NCI-H82 treated with DMSO at 0.1 percent for 48 hours (cell line): ENCODE data around the gene CERK.

Experiments used
- DNase-seq: peaks from one replicate; lab custom pipeline; 2025; ENCODE audit not compliant: unreplicated experiment; lab: John Stamatoyannopoulos, UW

The CERK gene

GRCh38 chr22:46732513-46732912 lies 5.5 kb downstream of the CERK start:
- no peak for DNase-seq

GRCh38 chr22:46732041-46732379 lies 6.0 kb downstream of the CERK start:
- DNase-seq, result no peak

GRCh38 chr22:46731246-46732040 lies 6.6 kb downstream of the CERK start:
- DNase-seq, result no peak

DNA sequence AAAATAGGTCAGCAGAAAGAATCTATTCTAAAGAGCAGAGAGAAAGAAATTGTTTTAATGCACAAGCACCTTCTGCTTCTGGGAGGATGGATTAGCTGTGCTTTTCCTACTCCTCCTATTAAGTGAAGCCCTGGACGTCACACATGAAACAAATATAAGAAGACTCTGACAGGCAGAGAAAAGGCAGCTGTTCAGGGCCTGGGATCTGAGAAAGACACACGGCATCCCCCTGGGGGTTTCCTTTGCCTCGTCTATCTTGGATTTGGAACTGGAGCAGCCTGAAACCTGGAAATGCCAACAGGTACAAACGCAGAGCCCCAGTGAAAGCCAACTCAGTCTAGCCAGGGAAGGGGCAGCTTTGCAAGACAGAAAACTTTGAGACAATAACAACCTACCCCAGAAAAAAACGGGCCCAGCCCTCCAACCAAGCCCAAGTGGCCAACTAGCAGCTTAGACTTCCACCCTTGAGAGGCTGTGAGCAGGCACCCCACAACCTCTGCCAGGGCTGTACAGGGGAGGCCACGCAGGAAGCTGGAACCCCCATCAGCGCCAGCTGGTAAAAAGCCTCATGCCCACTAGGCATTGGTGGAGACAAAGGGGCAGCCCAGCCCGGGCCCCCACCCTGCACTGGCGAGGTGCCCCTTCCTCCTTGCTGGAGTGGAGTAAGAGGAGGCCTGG lies 7.3 kb downstream of the CERK start:
- no peak for DNase-seq

DNA sequence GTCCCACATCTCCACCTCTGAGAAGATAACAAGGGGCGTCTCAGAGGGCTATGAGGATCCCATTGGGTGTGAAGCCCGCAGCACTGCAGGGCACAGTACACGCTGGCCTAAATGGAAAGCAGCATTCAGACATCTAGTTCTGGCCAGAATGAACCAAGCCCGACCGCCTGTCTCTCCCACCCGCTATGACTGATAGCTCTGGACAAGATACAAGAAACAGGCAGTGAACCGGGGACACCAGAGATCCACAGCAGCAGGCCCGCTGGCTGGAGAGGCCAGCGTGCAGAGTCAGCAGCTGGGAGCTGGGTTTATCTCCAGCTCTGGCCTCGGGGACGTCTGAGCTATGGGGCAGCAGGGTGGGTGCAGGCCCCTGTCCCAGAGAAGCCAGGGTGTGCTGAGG lies 9.6 kb downstream of the CERK start:
- DNase-seq, result no peak

- DNase-seq, result no peak
Measured at GRCh38 chr22:46727813-46728364, 10.2 kb downstream of the CERK start.

DNA sequence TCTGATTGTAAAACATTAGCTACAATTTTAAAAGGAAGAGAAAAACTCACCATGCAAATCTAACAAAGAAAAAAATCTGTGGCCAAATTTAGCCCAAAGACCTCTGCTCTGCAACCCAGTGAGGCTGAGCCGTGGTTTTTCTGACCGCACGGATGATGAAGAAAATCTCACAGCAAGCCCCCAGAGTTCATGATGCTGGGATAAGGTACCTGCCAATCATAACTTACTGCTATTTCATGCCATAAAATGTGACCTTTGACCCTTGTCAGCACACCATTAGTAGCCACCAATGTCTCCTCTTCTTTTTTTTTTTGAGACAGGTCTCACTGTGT lies 11.1 kb downstream of the CERK start:
- DNase-seq, result no peak

DNA sequence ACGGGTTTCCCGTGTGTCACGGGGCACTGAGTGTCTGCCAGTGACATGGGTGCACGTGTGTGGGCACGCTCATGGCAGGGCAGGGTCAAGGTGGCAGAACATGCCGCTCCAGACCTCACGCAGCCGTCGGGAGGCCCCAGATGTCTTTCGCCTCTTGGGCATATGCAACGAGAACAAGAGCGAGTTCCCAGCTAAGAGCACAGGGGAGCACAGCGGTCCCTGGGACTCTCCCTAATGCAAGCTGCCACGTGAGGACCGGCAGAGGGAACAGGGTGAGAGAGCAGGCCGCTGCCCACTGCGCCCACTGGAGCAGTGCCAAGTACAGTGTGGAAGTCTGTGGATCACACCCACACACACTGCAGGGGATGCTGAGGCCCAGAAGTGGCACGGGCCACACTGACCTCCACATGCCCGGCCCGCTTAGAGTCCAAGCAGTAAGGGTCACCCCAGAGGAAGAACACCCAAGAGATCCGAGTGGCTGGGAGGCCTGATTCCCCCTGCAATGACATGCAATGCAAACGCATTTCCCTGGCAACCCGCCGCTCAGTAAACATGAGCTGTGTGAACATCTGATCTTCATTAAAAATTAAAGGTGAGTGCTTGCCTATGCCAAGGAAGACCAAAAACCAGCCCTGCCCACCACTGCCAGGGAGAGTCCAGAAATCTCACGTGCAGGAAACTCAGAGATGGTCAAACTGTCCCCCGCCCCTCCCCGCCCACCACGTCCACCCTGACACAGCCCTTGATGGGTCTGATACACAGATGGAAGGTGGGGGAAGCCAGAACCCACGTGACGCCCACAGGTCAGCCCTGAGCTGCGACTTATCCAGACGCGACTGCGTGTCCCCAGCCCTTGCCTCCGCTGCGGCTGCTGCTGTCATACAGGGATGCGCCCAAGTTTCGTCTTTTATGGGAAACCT lies 11.7 kb downstream of the CERK start:
- DNase-seq, result no peak

DNA sequence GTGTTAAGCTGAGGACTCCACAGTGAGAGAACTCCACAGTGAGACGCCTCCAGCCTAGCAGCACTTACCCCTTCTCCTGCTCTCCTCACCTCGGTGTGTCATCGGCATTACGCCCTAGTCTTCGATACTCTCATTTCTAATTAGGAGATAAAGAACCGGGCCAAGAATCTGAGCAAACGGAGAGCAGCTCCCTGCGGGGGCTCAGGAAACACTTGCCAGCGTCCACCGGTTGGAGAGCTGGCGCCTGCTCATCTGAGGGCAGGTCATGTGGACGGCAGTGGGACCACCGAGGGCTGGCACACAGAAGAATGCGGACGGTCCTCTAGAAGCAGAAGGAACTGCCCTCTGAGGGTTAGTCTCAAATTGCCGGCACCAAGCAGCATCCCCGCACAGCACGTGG lies 13.0 kb downstream of the CERK start:
- DNase-seq, result no peak

GRCh38 chr22:46723882-46724281 lies 14.2 kb downstream of the CERK start:
- DNase-seq, result no peak

DNA sequence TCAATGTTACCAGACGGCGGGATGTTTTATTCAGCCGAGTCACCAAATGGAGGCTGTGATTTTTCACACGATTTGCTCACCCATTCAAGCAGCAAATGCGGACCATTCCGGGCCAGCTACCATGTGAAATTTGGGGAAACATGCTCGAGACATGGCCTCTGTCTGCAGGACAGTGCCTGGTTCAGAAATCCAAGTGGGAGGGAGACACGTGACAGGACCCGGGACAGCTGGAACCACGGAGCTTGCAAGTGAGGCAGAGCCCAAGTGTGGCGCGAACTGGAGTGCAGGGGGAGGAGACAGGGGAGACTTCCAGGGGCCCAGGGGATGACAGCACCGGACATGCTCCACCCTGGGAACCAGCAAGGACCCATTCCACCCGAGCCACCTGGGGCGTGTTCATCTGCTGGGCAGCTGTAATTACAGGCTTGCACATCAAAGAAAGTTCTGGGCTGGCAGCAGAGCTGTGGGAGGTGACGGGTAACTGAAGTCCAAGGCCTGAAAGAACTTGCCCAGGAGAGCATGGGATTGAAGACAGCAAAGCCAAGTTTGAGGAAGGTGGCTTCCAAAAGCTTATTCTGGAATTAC lies 16.5 kb downstream of the CERK start:
- no peak for DNase-seq

GRCh38 chr22:46719921-46720320 lies 18.1 kb downstream of the CERK start:
- no peak for DNase-seq

DNA sequence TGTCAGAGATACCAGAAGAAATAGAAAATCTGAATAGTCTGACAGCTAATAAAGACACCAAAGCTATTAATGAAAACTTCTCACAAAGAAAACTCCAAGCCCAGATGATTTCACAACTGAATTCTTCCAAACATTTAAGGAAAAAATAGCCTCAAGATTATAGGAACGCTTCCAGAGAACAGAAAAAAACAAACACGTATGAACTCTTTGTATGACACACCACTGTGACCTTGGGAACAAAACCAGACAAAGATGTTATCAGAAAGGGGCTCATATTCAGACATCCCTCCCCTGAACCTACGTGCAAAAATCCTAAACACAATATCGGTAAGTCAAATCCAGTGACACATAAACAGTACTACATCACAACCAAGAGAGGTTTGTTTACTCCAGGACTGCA lies 23.5 kb downstream of the CERK start:
- DNase-seq, result no peak

- no peak for DNase-seq
Measured at GRCh38 chr22:46712288-46712687, 25.8 kb downstream of the CERK start.

DNA sequence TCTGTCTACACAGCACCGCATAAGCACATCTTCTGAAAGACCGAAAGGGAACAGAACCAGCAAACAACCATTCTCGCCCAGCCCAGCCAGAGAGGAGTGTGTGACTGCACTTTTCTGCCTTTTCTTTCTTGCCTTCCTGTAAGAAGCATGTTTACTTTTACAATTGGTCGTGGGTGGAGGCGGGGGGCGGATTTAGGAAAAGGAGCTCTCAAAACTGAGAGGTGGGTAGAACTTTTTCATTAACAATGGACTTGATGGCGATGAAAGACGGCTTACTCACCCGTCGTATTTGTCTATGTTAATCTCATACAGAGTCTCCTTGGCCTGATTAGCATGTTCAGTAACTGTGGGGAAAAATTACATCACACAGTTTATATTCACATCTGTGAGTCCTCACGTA lies 27.2 kb downstream of the CERK start:
- DNase-seq, result no peak

GRCh38 chr22:46708766-46709330 lies 29.2 kb downstream of the CERK start:
- DNase-seq, result no peak

DNA sequence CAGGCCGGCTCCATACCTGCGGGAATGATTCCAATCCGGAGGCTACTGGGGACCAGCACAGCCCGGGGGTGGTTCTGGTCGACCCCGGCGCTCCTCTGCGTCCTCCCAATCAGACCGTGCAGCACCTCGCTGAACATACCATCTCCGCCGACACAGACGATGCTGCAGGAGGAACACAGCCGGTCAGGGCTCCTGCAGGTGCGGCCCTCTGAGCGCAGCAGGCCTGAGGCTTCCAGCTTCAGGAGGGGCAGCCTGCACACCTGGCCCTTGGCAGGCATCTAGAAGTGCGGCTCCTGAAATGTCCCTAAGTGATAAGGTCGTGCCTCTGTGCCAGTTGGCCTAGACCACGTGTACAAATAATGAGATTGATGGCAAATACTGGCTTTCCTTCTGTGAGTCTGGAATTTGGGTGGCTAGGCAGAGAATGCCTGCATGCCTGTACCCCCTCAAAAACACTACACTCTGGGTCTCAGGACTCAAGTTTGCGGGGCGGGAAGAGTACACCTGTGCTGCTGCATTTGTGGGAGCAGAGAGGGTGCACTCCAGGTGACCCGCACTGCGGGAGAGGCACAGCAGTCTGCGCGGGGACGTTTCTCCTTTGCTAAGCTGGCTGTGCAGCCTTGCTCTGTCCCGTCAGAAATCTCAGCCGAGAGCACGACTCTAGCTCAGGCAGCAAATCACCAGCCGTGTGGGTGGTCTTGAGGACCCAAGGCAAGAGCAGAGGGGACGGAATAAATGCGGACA lies 30.1 kb downstream of the CERK start:
- DNase-seq, result no peak

DNA sequence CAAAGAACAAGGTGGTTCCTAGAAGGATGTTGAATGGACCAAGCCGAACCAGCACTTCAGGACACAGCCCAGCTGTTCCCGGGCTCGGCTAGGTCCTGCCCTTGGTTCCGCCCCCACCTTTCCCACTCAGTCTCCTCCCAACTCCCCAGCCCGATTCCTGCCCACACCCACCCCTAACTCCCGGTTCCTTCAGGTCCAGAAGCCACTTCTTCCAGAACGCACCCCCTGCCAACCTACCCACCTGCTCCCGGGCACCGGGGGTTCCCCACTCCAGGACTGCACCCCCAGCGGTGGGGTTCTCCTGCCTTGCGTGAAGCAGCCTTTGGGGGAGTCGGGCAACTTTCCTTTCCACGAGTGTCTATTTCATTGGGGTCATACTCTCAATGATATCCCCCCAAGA lies 30.7 kb downstream of the CERK start:
- no peak for DNase-seq

GRCh38 chr22:46706060-46706459 lies 32.0 kb downstream of the CERK start:
- DNase-seq, result no peak

GRCh38 chr22:46703996-46704370 lies 34.1 kb downstream of the CERK start:
- DNase-seq, result no peak
